H1 (cell line): ENCODE measurements around the gene RBM47. TPM values are rescaled to one million over a fixed set of nuclear protein-coding genes. Genes with fewer than 3 reads are reported as not detected.

Experiments used
- PHF8 ChIP-seq: fragments of 200-600 bp; sonication (generic); conservative IDR thresholded peaks from 2 replicates; pipeline ENCODE4 v1.7.1; 2012; ENCODE audit warnings: low read depth, mild to moderate bottlenecking, inconsistent platforms, low read length, moderate library complexity
- POLR2AphosphoS5 ChIP-seq: IDR thresholded peaks from 2 replicates; pipeline ENCODE4 v1.6.1; 2011; ENCODE audit warnings: low read depth, low read length
- SIN3A ChIP-seq, 2 experiments: IDR thresholded peaks in 1 of 2; conservative IDR thresholded peaks in 1 of 2; 2 replicates each; pipeline ENCODE4 v1.6.1; 2011 to 2012; ENCODE audit warnings: low read length in 2 of 2, improper control_type of control experiment in 1 of 2, low read depth in 1 of 2, mild to moderate bottlenecking in 1 of 2
- SP4 ChIP-seq: IDR thresholded peaks from 2 replicates; pipeline ENCODE4 v1.6.1; 2012; ENCODE audit warnings: low read length, inconsistent platforms
- USF2 ChIP-seq: IDR thresholded peaks from 2 replicates; pipeline ENCODE4 v1.6.1; 2011; ENCODE audit warnings: low read length, improper control_type of control experiment
- polyA plus RNA-seq, 7 experiments: library from polyadenylated mRNA; depleted of rRNA in 3 of 7; stranded (reverse) in 5 of 7; unstranded in 2 of 7; fragments of >200 nt in 5 of 7; fragments of 200-250 nt in 2 of 7; gene quantifications; 1 replicate in 5 of 7; 2 replicates in 1 of 7; 4 replicates in 1 of 7; pipeline versions ENCODE4 v1.2.1 to v1.2.3, GENCODE V29; 2011 to 2013; ENCODE audit warnings: missing spikeins in 2 of 7, mixed read lengths in 2 of 7
- total RNA-seq: library from RNA; stranded (reverse); fragmentation: NEBNext Ultra II Directional; extraction: Animal tissue kit (Norgen Biotek cat#: 25700); gene quantifications from 2 replicates; pipeline ENCODE4 v1.2.1, GENCODE V29; 2021

The RBM47 gene
- total and polyA plus RNA-seq, 2 of the 8 experiments (the other 6 are each of a cell fraction or from before 2014, with no cell fraction given), result 42.8 to 78.9 TPM

GRCh38 chr4:40401631-40402030 is 228.0 kb downstream of the RBM47 start (continued):
- TF ChIP-seq USF2 (no peak), POLR2AphosphoS5 (no peak), SIN3A (conservative IDR thresholded peaks at IDR 0.05 in 1 of 2, IDR thresholded peaks at IDR 0.05 in 1 of 2; ENCODE audit: low read depth in 1 of 2, low read length in 2 of 2) (no peak), SP4 (no peak), PHF8 (no peak)
